Skeletal muscle tissue (tissue), 4 donors: ENCODE data around the gene CCDC183. TPM values are rescaled to one million over a fixed set of nuclear protein-coding genes. Genes with fewer than 3 reads are reported as not detected.

Experiments used
- H3K27ac ChIP-seq: one replicate; pipeline ENCODE4 v1.7.0; 2013; ENCODE audit warnings: mild to moderate bottlenecking, low read depth, low read length, inconsistent platforms
- H3K27me3 ChIP-seq, 3 donors: one replicate each; pipeline ENCODE4 v1.7.0; 2013; ENCODE audit warnings: low read length in 3 of 3; ENCODE audit not compliant: control insufficient read depth in 3 of 3, insufficient read depth in 3 of 3
- H3K36me3 ChIP-seq, 3 donors: one replicate each; pipeline ENCODE4 v1.7.0; 2013; ENCODE audit warnings: low read length in 3 of 3; ENCODE audit not compliant: control insufficient read depth in 3 of 3, insufficient read depth in 3 of 3
- H3K4me1 ChIP-seq, 3 donors: one replicate each; pipeline ENCODE4 v1.7.0; 2013; ENCODE audit warnings: low read length in 3 of 3, mild to moderate bottlenecking in 3 of 3; ENCODE audit not compliant: control insufficient read depth in 3 of 3, insufficient read depth in 3 of 3
- H3K4me3 ChIP-seq, 3 donors: one replicate each; pipeline ENCODE4 v1.7.0; 2013; ENCODE audit warnings: low read length in 3 of 3
- H3K9ac ChIP-seq, 3 donors: one replicate each; pipeline ENCODE4 v1.7.0; 2013; ENCODE audit warnings: low read length in 3 of 3, mild to moderate bottlenecking in 3 of 3, moderate library complexity in 2 of 3, low read depth in 1 of 3
- H3K9me3 ChIP-seq, 3 donors: one replicate each; pipeline ENCODE4 v1.7.0; 2013; ENCODE audit warnings: low read length in 3 of 3; ENCODE audit not compliant: control insufficient read depth in 3 of 3
- total RNA-seq: library from RNA; depleted of rRNA; stranded (reverse); fragments of >200 nt; gene quantifications from one replicate; pipeline ENCODE4 v1.2.3, GENCODE V29; 2014
- donor health status: Osteomylitis.

CCDC183 gene
- total RNA-seq, 1 donor from 2014 or later = 1.0 TPM

GRCh38 chr9:136806631-136807201, 10.6 kb downstream of the CCDC183 start:
- H3K9ac ChIP-seq = peak overlapping the region; percentile 77 to 91 (median 83)
- no peaks in the 10 kb centered on the region for H3K9me3 ChIP-seq
- peaks cover 0 to 6% (median 2%) of the 10 kb centered on the region in 3 donors for H3K36me3 ChIP-seq
- H3K27ac ChIP-seq = peak overlapping the region; percentile 81
- peak overlapping the region; percentile 75 to 89 (median 85) for H3K4me3 ChIP-seq
- peaks cover 25 to 36% (median 29%) of the 10 kb centered on the region in 3 donors for H3K4me1 ChIP-seq
- H3K27me3 ChIP-seq = peaks cover 6 to 9% (median 6%) of the 10 kb centered on the region in 3 donors

DNA sequence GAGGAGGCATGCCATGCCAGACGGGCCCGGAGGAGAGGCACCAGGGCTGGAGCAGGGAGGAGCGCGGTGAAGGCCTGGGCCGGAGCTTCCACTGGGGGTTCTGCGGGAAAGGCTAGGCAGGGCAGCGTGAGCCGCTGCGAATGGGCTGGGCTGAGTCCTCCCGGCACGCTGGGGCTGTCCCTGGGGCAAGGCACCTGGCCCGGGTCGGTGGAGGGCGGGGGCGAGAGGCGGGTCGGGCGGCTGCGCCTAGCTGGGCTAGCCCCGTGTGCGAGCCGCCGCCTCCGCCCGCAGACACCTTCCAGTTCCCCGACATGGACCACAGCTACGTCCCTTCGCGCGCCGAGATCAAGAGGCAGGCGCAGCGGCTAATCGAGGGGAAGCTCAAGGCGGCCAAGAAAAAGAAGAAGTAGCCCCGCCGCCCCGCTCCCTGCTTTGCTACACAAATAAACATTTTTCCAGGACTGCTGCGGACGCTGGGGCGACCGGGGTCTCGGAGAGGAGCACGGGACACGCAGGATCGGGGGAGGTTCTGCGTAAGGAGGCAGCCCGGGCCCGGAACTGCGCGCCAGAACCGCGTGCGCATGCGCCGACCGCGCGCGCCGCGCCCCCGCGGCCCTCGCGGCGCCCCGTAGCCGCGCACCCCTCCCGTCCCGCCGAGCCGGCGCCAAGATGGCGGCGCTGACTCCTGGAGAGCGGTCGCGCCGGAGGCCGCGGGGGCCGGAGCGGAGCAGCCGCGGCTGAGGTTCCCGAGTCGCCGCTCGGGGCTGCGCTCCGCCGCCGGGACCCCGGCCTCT, 11.3 kb downstream of the CCDC183 start, which contains the start of gene RABL6:
RABL6 (plus strand) TSS at position 668 of the 794 bp plus-strand sequence. CDS start 249 bp downstream, outside the sequence.
- Histone ChIP-seq H3K4me3 (peak within 1 kb of the TSS; percentile 78 to 89 (median 87)), H3K9me3 (no peaks in the 10 kb centered on the region), H3K27me3 (peaks cover under 1 to 1% (median under 1%) of the 10 kb centered on the region in 3 donors), H3K36me3 (peaks cover 0 to 6% (median 2%) of the 10 kb centered on the region in 3 donors), H3K4me1 (peaks cover 25 to 36% (median 29%) of the 10 kb centered on the region in 3 donors), H3K27ac (peak within 1 kb of the TSS; percentile 81), H3K9ac (peak within 1 kb of the TSS; percentile 77 to 91 (median 83))

- H3K4me1 ChIP-seq = peaks cover 25 to 36% (median 29%) of the 10 kb centered on the region in 3 donors
- H3K36me3 ChIP-seq = peaks cover 0 to 8% (median 6%) of the 10 kb centered on the region in 3 donors
- no peaks in the 10 kb centered on the region for H3K9me3 ChIP-seq
- peak overlapping the region; percentile 76 to 91 (median 76) for H3K9ac ChIP-seq
- H3K27me3 ChIP-seq = no peaks in the 10 kb centered on the region
- H3K27ac ChIP-seq = peak overlapping the region; percentile 30
- peak overlapping the region; percentile 78 to 89 (median 87) for H3K4me3 ChIP-seq
Observed at GRCh38 chr9:136808075-136808805, 12.1 kb downstream of the CCDC183 start.

- Histone ChIP-seq H3K4me1 (peaks cover 25 to 36% (median 29%) of the 10 kb centered on the region in 3 donors), H3K9me3 (no peaks in the 10 kb centered on the region), H3K27ac (no peak overlapping the region), H3K4me3 (peak overlapping the region; percentile 75 to 89 (median 87)), H3K27me3 (no peaks in the 10 kb centered on the region), H3K9ac (peak overlapping the region; percentile 75 to 91 (median 76)), H3K36me3 (peaks cover 0 to 8% (median 6%) of the 10 kb centered on the region in 3 donors)
Observed at GRCh38 chr9:136808806-136809158, 12.6 kb downstream of the CCDC183 start.

DNA sequence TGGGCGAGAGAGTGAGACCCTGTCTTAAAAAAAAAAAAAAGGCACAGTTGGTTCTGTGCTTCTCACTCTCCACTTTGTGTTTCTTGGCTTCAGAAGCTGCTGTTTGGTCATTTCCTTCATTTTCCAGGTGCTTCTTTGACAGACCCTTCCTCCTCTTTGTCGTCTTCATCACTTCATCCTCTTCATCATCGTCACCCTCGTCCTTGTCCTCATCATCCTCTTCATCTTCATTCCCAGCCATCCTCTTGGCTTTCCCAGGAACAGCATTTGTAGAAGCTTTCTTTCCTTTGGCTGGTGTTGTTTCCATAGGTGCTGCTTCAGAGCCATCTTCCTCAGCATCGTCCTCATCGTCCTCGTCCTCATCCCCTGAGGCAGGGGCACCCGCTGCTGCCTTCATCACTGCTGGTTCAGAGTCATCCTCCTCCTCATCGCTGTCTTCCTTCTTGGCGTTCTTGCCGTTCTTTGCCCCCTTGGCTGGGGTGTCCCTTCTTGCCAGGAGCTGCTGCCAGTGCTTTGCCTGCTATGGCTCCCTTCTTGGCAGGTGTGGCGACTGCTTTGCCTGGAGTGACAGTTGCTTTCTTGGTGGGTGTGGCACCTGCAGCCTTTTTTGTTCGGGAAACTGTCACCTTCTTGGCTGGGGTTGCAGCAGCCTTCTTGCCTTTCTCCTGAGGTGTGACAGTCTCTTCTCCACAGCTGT, 18.7 kb downstream of the CCDC183 start:
- no peaks in the 10 kb centered on the region for H3K9me3 ChIP-seq
- H3K9ac ChIP-seq = no peak overlapping the region
- peaks cover 2 to 5% (median 5%) of the 10 kb centered on the region in 3 donors for H3K4me1 ChIP-seq
- no peak overlapping the region for H3K4me3 ChIP-seq
- peaks cover 4 to 15% (median 6%) of the 10 kb centered on the region in 3 donors for H3K36me3 ChIP-seq
- H3K27me3 ChIP-seq = no peaks in the 10 kb centered on the region
- no peak overlapping the region for H3K27ac ChIP-seq

- Histone ChIP-seq H3K27ac (no peak overlapping the region), H3K9ac (no peak overlapping the region), H3K36me3 (peaks cover 4 to 15% (median 6%) of the 10 kb centered on the region in 3 donors), H3K4me1 (peaks cover 0 to 5% (median 0%) of the 10 kb centered on the region in 3 donors), H3K4me3 (no peak overlapping the region), H3K27me3 (no peaks in the 10 kb centered on the region), H3K9me3 (no peaks in the 10 kb centered on the region)
Observed at GRCh38 chr9:136815422-136815782, 19.3 kb downstream of the CCDC183 start.

DNA sequence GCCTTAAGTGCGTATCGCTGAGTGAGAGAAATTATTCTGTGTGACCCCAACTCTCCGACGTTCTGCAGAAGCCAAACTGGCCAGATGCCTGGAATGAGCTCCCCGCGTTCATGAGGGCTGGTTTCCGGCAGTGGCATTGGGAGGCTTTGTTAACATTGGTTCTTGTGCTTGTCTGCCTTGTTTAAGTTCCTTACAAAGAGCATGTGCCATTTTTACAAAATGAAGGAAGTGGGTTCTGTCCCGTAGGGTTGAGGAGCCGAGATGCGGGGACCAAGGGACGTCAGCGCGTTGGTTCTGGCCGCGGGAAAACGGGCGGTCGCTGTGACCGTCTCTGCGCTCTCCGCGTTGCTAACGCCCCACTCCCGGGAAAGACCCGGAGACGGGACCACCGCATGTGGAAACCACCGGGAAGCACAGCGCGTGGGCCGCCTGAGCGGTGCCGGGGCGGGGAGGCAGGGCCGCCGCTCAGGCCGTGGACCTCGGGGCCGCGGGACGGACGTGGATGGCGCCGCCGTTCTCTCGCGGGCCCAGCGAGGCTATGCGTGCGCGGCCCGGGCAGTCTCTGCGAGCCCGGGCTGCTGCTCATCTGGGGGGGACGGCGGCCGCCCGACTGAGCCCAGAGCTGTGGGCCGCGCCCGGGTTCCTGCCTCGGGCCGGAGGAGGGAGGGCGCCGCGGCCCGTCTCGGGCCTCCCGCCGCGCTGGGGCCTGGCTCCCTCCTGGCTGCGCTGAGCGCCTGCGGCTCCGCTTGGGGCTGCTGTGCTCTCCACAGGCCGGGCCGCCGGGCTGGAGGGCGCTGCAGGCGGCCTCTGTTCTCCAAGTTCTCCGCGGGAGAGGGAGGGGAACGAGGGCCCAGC, 25.1 kb downstream of the CCDC183 start:
- no peak overlapping the region for H3K4me3 ChIP-seq
- H3K9ac ChIP-seq = peak overlapping the region in 1 of 3 donors; percentile 0
- H3K4me1 ChIP-seq = no peaks in the 10 kb centered on the region
- no peak overlapping the region for H3K27ac ChIP-seq
- no peaks in the 10 kb centered on the region for H3K9me3 ChIP-seq
- H3K27me3 ChIP-seq = no peaks in the 10 kb centered on the region
- peaks cover 12 to 19% (median 17%) of the 10 kb centered on the region in 3 donors for H3K36me3 ChIP-seq

- no peaks in the 10 kb centered on the region for H3K4me1 ChIP-seq
- no peak overlapping the region for H3K9ac ChIP-seq
- H3K36me3 ChIP-seq = peaks cover 12 to 24% (median 20%) of the 10 kb centered on the region in 3 donors
- H3K9me3 ChIP-seq = no peaks in the 10 kb centered on the region
- no peak overlapping the region for H3K4me3 ChIP-seq
- no peaks in the 10 kb centered on the region for H3K27me3 ChIP-seq
- no peak overlapping the region for H3K27ac ChIP-seq
Observed at GRCh38 chr9:136821826-136822544, 25.8 kb downstream of the CCDC183 start.
